Loucy (cell line): ENCODE data around the gene FOXK1.

ENCODE experiments used
- EZH2phosphoT487 ChIP-seq: fragments of 200-600 bp; IDR thresholded peaks from 2 replicates; pipeline ENCODE4 v1.6.1; 2018; ENCODE audit warnings: antibody characterized with exemption, mild to moderate bottlenecking, moderate library complexity, borderline replicate concordance
- TF ChIP-seq, protein P1 (sequence below): fragments of 200-600 bp; sonication (generic); conservative IDR thresholded peaks from 2 replicates; pipeline ENCODE4 v1.5.1; 2014; ENCODE audit warnings: mild to moderate bottlenecking, antibody characterized with exemption, low read length

DNA sequence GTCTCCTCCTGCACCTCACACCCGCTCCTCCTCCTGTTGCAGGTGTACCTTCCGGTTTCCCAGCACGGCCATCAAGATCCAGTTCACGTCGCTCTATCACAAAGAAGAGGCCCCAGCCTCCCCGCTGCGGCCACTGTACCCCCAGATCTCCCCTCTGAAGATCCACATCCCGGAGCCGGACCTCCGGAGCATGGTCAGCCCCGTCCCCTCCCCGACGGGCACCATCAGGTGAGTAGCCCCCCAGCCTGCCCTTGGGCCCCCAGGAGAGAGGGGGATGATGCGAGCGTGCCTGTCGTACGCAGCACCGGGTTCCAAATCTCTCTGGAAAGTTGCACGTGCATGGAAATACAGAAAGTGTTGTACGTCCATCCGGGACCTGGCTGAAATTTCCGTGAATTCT, 58.7 kb downstream of the FOXK1 start:
- TF ChIP-seq, protein P1, sequence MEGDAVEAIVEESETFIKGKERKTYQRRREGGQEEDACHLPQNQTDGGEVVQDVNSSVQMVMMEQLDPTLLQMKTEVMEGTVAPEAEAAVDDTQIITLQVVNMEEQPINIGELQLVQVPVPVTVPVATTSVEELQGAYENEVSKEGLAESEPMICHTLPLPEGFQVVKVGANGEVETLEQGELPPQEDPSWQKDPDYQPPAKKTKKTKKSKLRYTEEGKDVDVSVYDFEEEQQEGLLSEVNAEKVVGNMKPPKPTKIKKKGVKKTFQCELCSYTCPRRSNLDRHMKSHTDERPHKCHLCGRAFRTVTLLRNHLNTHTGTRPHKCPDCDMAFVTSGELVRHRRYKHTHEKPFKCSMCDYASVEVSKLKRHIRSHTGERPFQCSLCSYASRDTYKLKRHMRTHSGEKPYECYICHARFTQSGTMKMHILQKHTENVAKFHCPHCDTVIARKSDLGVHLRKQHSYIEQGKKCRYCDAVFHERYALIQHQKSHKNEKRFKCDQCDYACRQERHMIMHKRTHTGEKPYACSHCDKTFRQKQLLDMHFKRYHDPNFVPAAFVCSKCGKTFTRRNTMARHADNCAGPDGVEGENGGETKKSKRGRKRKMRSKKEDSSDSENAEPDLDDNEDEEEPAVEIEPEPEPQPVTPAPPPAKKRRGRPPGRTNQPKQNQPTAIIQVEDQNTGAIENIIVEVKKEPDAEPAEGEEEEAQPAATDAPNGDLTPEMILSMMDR = no peak
- TF ChIP-seq EZH2phosphoT487 = no peak
